Measurements from ENCODE around the gene TRIM13. TPM values are rescaled to one million over a fixed set of nuclear protein-coding genes. Genes with fewer than 3 reads are reported as not detected.
"Not testable (repeated sequence)": the region's sequence is repeated elsewhere in the genome, so short reads cannot be mapped to it uniquely, and the experiment has no call there.

The TRIM13 gene
- total and polyA plus RNA-seq, 7 donors, result 14.7 to 25.9 (median 20.6) TPM

DNA sequence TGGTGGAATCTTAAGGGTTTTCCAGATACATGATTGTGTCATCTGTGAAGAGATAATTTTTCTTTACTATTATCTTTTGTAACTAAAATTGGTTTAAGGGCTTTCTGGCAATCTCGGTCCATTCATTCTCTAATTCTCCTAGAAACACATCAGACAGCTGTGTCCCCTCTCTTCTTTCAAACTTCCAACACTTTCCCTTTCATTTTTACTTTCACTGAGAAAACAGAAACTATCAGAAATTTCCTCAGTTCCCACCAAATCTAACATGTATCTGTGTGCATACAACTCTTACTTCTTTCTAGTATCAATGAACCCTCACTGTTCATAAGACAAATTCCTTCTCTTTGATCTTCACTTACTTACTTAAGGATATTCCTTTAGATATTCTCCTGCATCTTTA, 58.6 kb downstream of the TRIM13 start:
- H3K27me3 ChIP-seq (ENCODE audit: insufficient read depth in 3 of 3, low read length in 2 of 3), result no peaks in the 10 kb centered on the region
- no peak overlapping the region for H3K4me3 ChIP-seq
- no peaks in the 10 kb centered on the region for H3K4me1 ChIP-seq
- ATAC-seq, result no peak
- H3K27ac ChIP-seq, result no peak overlapping the region
- intact Hi-C loops (cut with DNase I), result no loop called here
- H3K9me3 ChIP-seq, result no peaks in the 10 kb centered on the region
- DNase-seq, result no peak
- H3K36me3 ChIP-seq (ENCODE audit: insufficient read depth in 1 of 2, low read depth in 1 of 2), result peaks cover 0 to 12% of the 10 kb centered on the region in 2 donors
- TF ChIP-seq, protein P1, sequence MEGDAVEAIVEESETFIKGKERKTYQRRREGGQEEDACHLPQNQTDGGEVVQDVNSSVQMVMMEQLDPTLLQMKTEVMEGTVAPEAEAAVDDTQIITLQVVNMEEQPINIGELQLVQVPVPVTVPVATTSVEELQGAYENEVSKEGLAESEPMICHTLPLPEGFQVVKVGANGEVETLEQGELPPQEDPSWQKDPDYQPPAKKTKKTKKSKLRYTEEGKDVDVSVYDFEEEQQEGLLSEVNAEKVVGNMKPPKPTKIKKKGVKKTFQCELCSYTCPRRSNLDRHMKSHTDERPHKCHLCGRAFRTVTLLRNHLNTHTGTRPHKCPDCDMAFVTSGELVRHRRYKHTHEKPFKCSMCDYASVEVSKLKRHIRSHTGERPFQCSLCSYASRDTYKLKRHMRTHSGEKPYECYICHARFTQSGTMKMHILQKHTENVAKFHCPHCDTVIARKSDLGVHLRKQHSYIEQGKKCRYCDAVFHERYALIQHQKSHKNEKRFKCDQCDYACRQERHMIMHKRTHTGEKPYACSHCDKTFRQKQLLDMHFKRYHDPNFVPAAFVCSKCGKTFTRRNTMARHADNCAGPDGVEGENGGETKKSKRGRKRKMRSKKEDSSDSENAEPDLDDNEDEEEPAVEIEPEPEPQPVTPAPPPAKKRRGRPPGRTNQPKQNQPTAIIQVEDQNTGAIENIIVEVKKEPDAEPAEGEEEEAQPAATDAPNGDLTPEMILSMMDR (IDR thresholded peaks at IDR 0.05), result no peak
- 65 to 88% (median 76%) methylated on average over 1 of the region's 1 CpG for WGBS, 3 donors

DNA sequence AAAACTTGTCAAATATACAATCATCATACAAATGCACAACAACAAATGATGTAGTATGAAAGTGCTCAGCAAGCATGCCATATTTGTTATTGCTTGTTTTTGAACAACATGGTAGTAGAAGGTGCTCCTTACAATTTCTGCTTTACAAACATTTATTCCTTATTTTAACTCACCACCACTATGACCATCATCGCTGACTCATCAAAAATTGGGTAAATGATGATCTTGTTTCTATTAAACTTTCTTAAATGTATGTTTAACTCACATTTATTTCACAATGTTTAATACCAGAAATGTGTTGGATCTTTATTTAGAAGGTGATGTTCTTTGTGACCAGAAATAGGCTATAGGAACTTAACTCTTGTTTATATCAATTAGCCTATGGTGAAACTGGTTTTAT, 63.9 kb downstream of the TRIM13 start:
- 94 to 100% (median 99%) methylated on average over 1 of the region's 1 CpG for WGBS, 3 donors
- peaks cover 0 to 30% of the 10 kb centered on the region in 2 donors for H3K36me3 ChIP-seq (ENCODE audit: insufficient read depth in 1 of 2, low read depth in 1 of 2)
- DNase-seq, result no peak
- no peak overlapping the region for H3K4me3 ChIP-seq
- TF ChIP-seq, protein P1 (IDR thresholded peaks at IDR 0.05), result no peak
- H3K4me1 ChIP-seq, result no peaks in the 10 kb centered on the region
- no peaks in the 10 kb centered on the region for H3K9me3 ChIP-seq
- ATAC-seq, result no peak
- no peak overlapping the region for H3K27ac ChIP-seq
- H3K27me3 ChIP-seq (ENCODE audit: insufficient read depth in 3 of 3, low read length in 2 of 3), result no peaks in the 10 kb centered on the region
- intact Hi-C loops (cut with DNase I), result no loop called here

DNA sequence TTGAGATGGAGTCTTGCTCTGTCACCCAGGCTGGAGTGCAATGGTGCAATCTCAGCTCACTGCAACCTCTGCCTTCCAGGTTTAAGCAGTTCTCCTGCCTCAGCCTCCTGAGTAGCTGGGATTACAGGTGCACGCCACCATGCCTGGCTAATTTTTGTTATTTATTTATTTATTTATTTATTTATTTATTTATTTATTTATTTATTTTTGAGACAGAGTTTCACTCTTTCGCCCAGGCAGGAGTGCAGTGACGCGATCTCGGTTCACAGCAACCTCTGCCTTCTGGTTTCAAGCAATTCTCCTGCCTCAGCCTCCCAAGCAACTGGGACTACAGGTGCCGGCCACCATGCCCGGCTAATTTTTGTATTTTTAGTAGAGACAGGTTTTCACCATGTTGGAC, 65.5 kb downstream of the TRIM13 start:
- ATAC-seq; DNase-seq; H3K4me3 ChIP-seq; H3K9me3 ChIP-seq; intact Hi-C loops (cut with DNase I); H3K4me1 ChIP-seq; H3K27ac ChIP-seq; H3K27me3 ChIP-seq (ENCODE audit: insufficient read depth in 3 of 3, low read length in 2 of 3): not testable (repeated sequence)
- peaks cover 4 to 46% of the 10 kb centered on the region in 2 donors for H3K36me3 ChIP-seq (ENCODE audit: insufficient read depth in 1 of 2, low read depth in 1 of 2)
- 97 to 99% (median 98%) methylated on average over 7 of the region's 7 CpGs for WGBS, 3 donors

DNA sequence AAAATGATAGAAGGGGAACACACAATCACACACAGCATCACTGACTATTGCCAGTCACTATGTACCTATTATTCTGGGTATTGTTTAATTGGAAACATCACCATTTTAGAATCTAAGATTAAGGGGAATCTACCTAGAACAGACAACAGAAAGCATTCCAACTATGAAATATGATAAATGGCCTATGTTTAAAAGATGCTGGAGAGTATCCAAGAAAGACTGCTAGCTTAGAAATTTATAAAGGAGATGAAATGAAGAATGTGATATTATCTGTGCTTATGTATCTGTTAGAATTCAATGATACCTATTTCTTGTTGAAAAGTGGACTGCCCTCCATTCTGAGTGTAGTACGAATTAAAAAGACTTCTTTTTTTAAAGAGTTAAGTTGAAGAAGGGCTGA, 68.9 kb downstream of the TRIM13 start:
- H3K4me3 ChIP-seq, result no peak overlapping the region
- intact Hi-C loops (cut with DNase I), result loop anchor here in 1 of 2 donors (5.0 kb wide), 1 partner anchor 68 kb away; the partner anchor contains the start of gene TRIM13
- H3K27me3 ChIP-seq (ENCODE audit: insufficient read depth in 3 of 3, low read length in 2 of 3), result no peaks in the 10 kb centered on the region
- DNase-seq, result no peak
- H3K27ac ChIP-seq, result no peak overlapping the region
- no peak for ATAC-seq
- H3K9me3 ChIP-seq, result no peaks in the 10 kb centered on the region
- peaks cover 4 to 50% of the 10 kb centered on the region in 2 donors for H3K36me3 ChIP-seq (ENCODE audit: insufficient read depth in 1 of 2, low read depth in 1 of 2)
- peaks cover 7% of the 10 kb centered on the region for H3K4me1 ChIP-seq
- WGBS, 3 donors, result 95 to 97% (median 97%) methylated on average over 1 of the region's 1 CpG
- TF ChIP-seq, protein P1 (IDR thresholded peaks at IDR 0.05), result no peak

Other genes with a start within 250 kb of the TRIM13 start
- 100 to 1,000 TPM; 127 to 157 (median 147) TPM for gene KPNA3, start 204.4 kb upstream of the TRIM13 start, total RNA-seq
- gene KPNA3, start 204.4 kb upstream of the TRIM13 start, polyA plus RNA-seq, result 100 to 1,000 TPM in 1 of 3 donors, 10 to 100 TPM in 2; 32.3 to 114 (median 69.5) TPM
- 10 to 100 TPM; 12.3 to 23.8 (median 17.4) TPM for gene SPRYD7, start 60.7 kb upstream of the TRIM13 start, total RNA-seq
- gene SPRYD7, start 60.7 kb upstream of the TRIM13 start, polyA plus RNA-seq, result 10 to 100 TPM in 1 of 3 donors, 1 to 10 TPM in 2; 4.7 to 16.4 (median 7.4) TPM
- gene KCNRG, start 18.4 kb downstream of the TRIM13 start, total RNA-seq, result under 1 TPM in 3 of 4 donors, not detected in 1; 0.46 to 0.73 (median 0.60) TPM
- gene KCNRG, start 18.4 kb downstream of the TRIM13 start, polyA plus RNA-seq, result under 1 TPM in 2 of 3 donors, not detected in 1; 0.31 to 0.66 TPM